ENCODE data around the gene TCL1B. TPM values are rescaled to one million over a fixed set of nuclear protein-coding genes. Genes with fewer than 3 reads are reported as not detected.

TCL1B gene
- total and polyA plus RNA-seq, 2 of the 4 experiments (the other 2 are of a cell fraction) = not detected

- no peak overlapping the region for H3K14ac ChIP-seq (replicated peaks; ENCODE audit: low read depth, low read length)
- WGBS, 2 experiments (ENCODE audit: extremely low coverage in 2 of 2, insufficient read length in 1 of 2) = no CpG with 5 or more reads among the region's 4 CpGs
- no peak overlapping the region for H4K5ac ChIP-seq (ENCODE audit: low read depth, low read length)
- DNase-seq (no peak), ATAC-seq (ENCODE audit: low read depth) (no peak)
- no TSS peak for BruUV-seq (replicated peaks)
- H2BK20ac ChIP-seq (ENCODE audit: low read depth, low read length) = no peak overlapping the region
- H2BK5ac ChIP-seq (ENCODE audit: low read depth, low read length, poor library complexity, severe bottlenecking) = no peak overlapping the region
- H4K91ac ChIP-seq (ENCODE audit: insufficient read depth, low read depth, low read length) = no peak overlapping the region
- no peak overlapping the region for H2AFZ ChIP-seq (replicated peaks; ENCODE audit: low read length, poor library complexity)
- no peak overlapping the region for H3K23ac ChIP-seq (ENCODE audit: low read depth, low read length)
- no peak overlapping the region for H3K4ac ChIP-seq (ENCODE audit: low read depth, low read length)
- H4K8ac ChIP-seq (ENCODE audit: low read depth in 2 of 2, low read length in 2 of 2) = no peak overlapping the region
- H3K18ac ChIP-seq (ENCODE audit: low read depth, low read length) = no peak overlapping the region
- no peak overlapping the region for H2BK15ac ChIP-seq (ENCODE audit: low read depth, low read length)
- CTCF ChIA-PET = no interaction called here
- H3K27me3 ChIP-seq (ENCODE audit: control insufficient read depth, insufficient read depth, low read length) = no peaks in the 10 kb centered on the region
- H3K56ac ChIP-seq (ENCODE audit: extremely low read depth, insufficient read depth, low read length) = no peak overlapping the region
- no peaks in the 10 kb centered on the region for H3K36me3 ChIP-seq (ENCODE audit: control insufficient read depth, insufficient read depth, low read length)
- H3K79me1 ChIP-seq (ENCODE audit: low read depth in 1 of 2, low read length in 2 of 2) = no peaks in the 10 kb centered on the region
- no peak overlapping the region for H2AK5ac ChIP-seq (ENCODE audit: low read depth, low read length)
- no peak overlapping the region for H3K4me3 ChIP-seq (ENCODE audit: insufficient read depth, low read depth, low read length)
- intact Hi-C loops (cut with micrococcal nuclease) = no loop called here
- no peak overlapping the region for H2BK120ac ChIP-seq (ENCODE audit: low read depth, low read length)
- H3K9me3 ChIP-seq (ENCODE audit: control insufficient read depth, insufficient read depth, low read length) = no peaks in the 10 kb centered on the region; the same call in 1 of the 2 replicates
- no peaks in the 10 kb centered on the region for H3K9me1 ChIP-seq (ENCODE audit: insufficient read depth, low read length)
- dilution Hi-C loops (cut with HindIII; ENCODE audit: low sequenced_read_pairs, unreplicated experiment) = no loop called here
- no peak for TF ChIP-seq CHD1 (IDR thresholded peaks at IDR 0.05; ENCODE audit: low read depth, low read length)
- TF ChIP-seq MAZ (IDR thresholded peaks at IDR 0.05; ENCODE audit: borderline replicate concordance, low read depth, low read length) = no peak
- TF ChIP-seq, protein P1, sequence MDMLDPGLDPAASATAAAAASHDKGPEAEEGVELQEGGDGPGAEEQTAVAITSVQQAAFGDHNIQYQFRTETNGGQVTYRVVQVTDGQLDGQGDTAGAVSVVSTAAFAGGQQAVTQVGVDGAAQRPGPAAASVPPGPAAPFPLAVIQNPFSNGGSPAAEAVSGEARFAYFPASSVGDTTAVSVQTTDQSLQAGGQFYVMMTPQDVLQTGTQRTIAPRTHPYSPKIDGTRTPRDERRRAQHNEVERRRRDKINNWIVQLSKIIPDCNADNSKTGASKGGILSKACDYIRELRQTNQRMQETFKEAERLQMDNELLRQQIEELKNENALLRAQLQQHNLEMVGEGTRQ (IDR thresholded peaks at IDR 0.05; ENCODE audit: low read depth, low read length) = no peak
- no peak for TF ChIP-seq FOS (IDR thresholded peaks at IDR 0.05; ENCODE audit: low read depth, low read length)
- no peak for TF ChIP-seq MXI1 (IDR thresholded peaks at IDR 0.05; ENCODE audit: borderline replicate concordance, low read depth, low read length)
- no peak for TF ChIP-seq RFX5 (IDR thresholded peaks at IDR 0.05; ENCODE audit: low read depth, low read length)
- no peaks in the 10 kb centered on the region for H3K4me1 ChIP-seq (ENCODE audit: control insufficient read depth, insufficient read depth, low read length)
- POLR2A ChIA-PET (ENCODE audit: unreplicated experiment) = no interaction called here
- no peak overlapping the region for H3K27ac ChIP-seq (ENCODE audit: insufficient read depth, low read length)
- no peak overlapping the region for H2AK9ac ChIP-seq (replicated peaks; ENCODE audit: low read depth, low read length, poor library complexity)
- no peaks in the 10 kb centered on the region for H4K20me1 ChIP-seq (ENCODE audit: insufficient read depth, low read length)
- H3K9ac ChIP-seq (ENCODE audit: low read depth, low read length) = no peak overlapping the region
- H3K4me2 ChIP-seq (ENCODE audit: low read depth, low read length) = no peak overlapping the region
- in situ Hi-C loops (cut with MboI; ENCODE audit: low sequenced_read_pairs) = no loop called here
These were observed 10.7 kb upstream of the TCL1B start for GRCh38 chr14:95675486-95675885.

Data from IMR-90 (cell line).